SU-DHL-6 (cell line): ENCODE data around the gene TNNI3K.

Source experiments
- H2AFZ ChIP-seq: fragments of 200-600 bp; sonication (generic); 2 replicates; pipeline ENCODE4 v1.6.1; 2014; ENCODE audit warnings: low read depth, mild to moderate bottlenecking, moderate library complexity, mixed read lengths, antibody characterized with exemption, low read length; ENCODE audit not compliant: severe bottlenecking
- H3F3A ChIP-seq: fragments of 200-600 bp; shearing (Covaris generic); 2 replicates; pipeline ENCODE4 v1.6.0; 2016; ENCODE audit warnings: antibody characterized with exemption, mild to moderate bottlenecking; ENCODE audit not compliant: insufficient read depth
- H3K27ac ChIP-seq: fragments of 200-600 bp; sonication (generic); 2 replicates; pipeline ENCODE4 v1.5.1; 2016; ENCODE audit warnings: low read depth, mild to moderate bottlenecking, low read length, moderate library complexity, mixed read lengths
- H3K27me3 ChIP-seq: fragments of 200-600 bp; sonication (generic), shearing (Covaris generic); 2 replicates; pipeline ENCODE4 v1.6.0; 2014; ENCODE audit warnings: mild to moderate bottlenecking, low read length
- H3K36me3 ChIP-seq: fragments of 200-600 bp; sonication (generic); 2 replicates; pipeline ENCODE4 v1.6.1; 2014; ENCODE audit warnings: mild to moderate bottlenecking, low read length, mixed read lengths
- H3K4me2 ChIP-seq: fragments of 300-600, 200-600 bp; shearing (Covaris generic), sonication (generic); 2 replicates; pipeline ENCODE4 v1.6.0; 2014; ENCODE audit warnings: low read length, low read depth, mild to moderate bottlenecking; ENCODE audit not compliant: poor library complexity, severe bottlenecking
- H3K4me3 ChIP-seq: fragments of 200-600 bp; sonication (generic); 2 replicates; pipeline ENCODE4 v1.5.1; 2014; ENCODE audit warnings: antibody characterized with exemption, low read length, mild to moderate bottlenecking, mixed read lengths; ENCODE audit not compliant: insufficient read depth, poor library complexity, severe bottlenecking
- H3K79me2 ChIP-seq: fragments of 200-600 bp; sonication (generic); 2 replicates; pipeline ENCODE4 v1.6.1; 2014; ENCODE audit warnings: mild to moderate bottlenecking, low read length, moderate library complexity; ENCODE audit not compliant: insufficient read depth
- H3K9ac ChIP-seq: fragments of 200-600 bp; sonication (generic); 2 replicates; pipeline ENCODE4 v1.7.0; 2014; ENCODE audit warnings: mild to moderate bottlenecking, low read length
- H3K9me2 ChIP-seq: fragments of 200-600 bp; sonication (generic); replicated peaks from 2 replicates; pipeline ENCODE4 v1.6.1; 2014; ENCODE audit warnings: low read length; ENCODE audit not compliant: insufficient read depth
- H3K9me3 ChIP-seq: fragments of 200-600 bp; sonication (generic); 2 replicates; pipeline ENCODE4 v1.6.1; 2014; ENCODE audit warnings: low read length, mixed read lengths; ENCODE audit not compliant: insufficient read depth
- H4K20me1 ChIP-seq: fragments of 200-600 bp; sonication (generic); 2 replicates; pipeline ENCODE4 v1.6.1; 2014; ENCODE audit warnings: low read depth, mild to moderate bottlenecking, antibody characterized with exemption, low read length, moderate library complexity, mixed read lengths
- EZH2phosphoT487 ChIP-seq: fragments of 200-600 bp; sonication (generic), shearing (Covaris generic); conservative IDR thresholded peaks from 2 replicates; pipeline ENCODE4 v1.6.1; 2018; ENCODE audit warnings: mild to moderate bottlenecking, antibody characterized with exemption, low read length, moderate library complexity, mixed read lengths
- TF ChIP-seq, protein P1 (sequence below): fragments of 200-600 bp; sonication (generic); IDR thresholded peaks from one replicate; pipeline ENCODE4 v1.5.1; 2017; ENCODE audit warnings: antibody characterized with exemption, mild to moderate bottlenecking, low read length, moderate library complexity; ENCODE audit not compliant: insufficient read depth, poor library complexity, severe bottlenecking

The TNNI3K gene, protein sequence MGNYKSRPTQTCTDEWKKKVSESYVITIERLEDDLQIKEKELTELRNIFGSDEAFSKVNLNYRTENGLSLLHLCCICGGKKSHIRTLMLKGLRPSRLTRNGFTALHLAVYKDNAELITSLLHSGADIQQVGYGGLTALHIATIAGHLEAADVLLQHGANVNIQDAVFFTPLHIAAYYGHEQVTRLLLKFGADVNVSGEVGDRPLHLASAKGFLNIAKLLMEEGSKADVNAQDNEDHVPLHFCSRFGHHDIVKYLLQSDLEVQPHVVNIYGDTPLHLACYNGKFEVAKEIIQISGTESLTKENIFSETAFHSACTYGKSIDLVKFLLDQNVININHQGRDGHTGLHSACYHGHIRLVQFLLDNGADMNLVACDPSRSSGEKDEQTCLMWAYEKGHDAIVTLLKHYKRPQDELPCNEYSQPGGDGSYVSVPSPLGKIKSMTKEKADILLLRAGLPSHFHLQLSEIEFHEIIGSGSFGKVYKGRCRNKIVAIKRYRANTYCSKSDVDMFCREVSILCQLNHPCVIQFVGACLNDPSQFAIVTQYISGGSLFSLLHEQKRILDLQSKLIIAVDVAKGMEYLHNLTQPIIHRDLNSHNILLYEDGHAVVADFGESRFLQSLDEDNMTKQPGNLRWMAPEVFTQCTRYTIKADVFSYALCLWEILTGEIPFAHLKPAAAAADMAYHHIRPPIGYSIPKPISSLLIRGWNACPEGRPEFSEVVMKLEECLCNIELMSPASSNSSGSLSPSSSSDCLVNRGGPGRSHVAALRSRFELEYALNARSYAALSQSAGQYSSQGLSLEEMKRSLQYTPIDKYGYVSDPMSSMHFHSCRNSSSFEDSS

DNA sequence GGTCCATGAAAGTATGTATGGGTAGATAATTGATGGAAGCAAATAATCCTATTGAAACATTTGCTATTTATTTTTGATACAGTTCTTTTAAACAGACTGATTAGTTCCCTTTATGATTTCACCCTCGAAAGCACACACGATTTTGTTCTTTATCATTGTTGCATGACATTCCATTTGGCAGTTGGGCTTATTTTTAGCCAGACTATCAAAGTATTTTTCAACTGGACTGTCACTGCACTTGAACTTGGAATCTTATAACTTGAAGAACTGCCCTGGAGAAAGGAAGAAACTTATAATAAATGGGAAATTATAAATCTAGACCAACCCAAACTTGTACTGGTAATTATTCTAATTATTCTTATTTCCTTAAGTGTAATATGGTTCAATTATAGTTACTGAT, at the start of gene TNNI3K:
Gene TNNI3K, plus strand, starts transcription at position 235 of the 400 bp plus-strand sequence. Its CDS starts 65 bp downstream, at position 300.
- TF ChIP-seq, protein P1, sequence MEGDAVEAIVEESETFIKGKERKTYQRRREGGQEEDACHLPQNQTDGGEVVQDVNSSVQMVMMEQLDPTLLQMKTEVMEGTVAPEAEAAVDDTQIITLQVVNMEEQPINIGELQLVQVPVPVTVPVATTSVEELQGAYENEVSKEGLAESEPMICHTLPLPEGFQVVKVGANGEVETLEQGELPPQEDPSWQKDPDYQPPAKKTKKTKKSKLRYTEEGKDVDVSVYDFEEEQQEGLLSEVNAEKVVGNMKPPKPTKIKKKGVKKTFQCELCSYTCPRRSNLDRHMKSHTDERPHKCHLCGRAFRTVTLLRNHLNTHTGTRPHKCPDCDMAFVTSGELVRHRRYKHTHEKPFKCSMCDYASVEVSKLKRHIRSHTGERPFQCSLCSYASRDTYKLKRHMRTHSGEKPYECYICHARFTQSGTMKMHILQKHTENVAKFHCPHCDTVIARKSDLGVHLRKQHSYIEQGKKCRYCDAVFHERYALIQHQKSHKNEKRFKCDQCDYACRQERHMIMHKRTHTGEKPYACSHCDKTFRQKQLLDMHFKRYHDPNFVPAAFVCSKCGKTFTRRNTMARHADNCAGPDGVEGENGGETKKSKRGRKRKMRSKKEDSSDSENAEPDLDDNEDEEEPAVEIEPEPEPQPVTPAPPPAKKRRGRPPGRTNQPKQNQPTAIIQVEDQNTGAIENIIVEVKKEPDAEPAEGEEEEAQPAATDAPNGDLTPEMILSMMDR, result no peak
- TF ChIP-seq EZH2phosphoT487, result no peak
- Histone ChIP-seq H3K27ac (no peak within 1 kb of the TSS), H3K36me3 (no peaks in the 10 kb centered on the region), H3K27me3 (no peaks in the 10 kb centered on the region), H3K4me2 (no peak within 1 kb of the TSS), H2AFZ (no peak within 1 kb of the TSS), H3F3A (no peaks in the 10 kb centered on the region), H3K4me3 (no peak within 1 kb of the TSS), H3K9me3 (no peaks in the 10 kb centered on the region), H3K9ac (no peak within 1 kb of the TSS), H3K79me2 (no peaks in the 10 kb centered on the region), H4K20me1 (no peaks in the 10 kb centered on the region), H3K9me2 (no peaks in the 10 kb centered on the region)

DNA sequence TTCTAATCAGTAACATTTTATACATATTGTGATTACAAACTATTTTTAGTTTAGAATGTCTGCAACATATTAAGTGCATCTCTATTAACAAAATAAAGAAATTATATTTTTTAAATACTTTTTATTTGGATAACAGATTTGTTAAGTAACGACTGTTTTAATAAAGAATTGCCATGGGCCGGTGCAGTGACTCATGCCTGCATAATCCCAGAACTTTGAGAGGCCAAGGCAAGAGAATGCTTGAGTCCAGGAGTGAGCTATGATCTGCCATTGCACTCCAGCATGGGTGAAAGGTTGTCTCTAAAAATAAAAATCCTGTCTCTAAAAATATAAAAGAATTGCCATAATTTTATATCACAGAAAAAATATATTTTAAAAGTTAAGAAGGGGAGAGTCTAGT, 41.3 kb upstream of the TNNI3K start:
- Histone ChIP-seq H3K36me3 (no peaks in the 10 kb centered on the region), H3K27me3 (no peaks in the 10 kb centered on the region), H3K9me2 (no peaks in the 10 kb centered on the region), H3K9me3 (no peaks in the 10 kb centered on the region), H3K27ac (no peak overlapping the region), H3F3A (no peaks in the 10 kb centered on the region; the same call in 1 of the 2 replicates), H3K79me2 (no peaks in the 10 kb centered on the region), H3K9ac (no peak overlapping the region), H3K4me3 (no peak overlapping the region), H4K20me1 (no peaks in the 10 kb centered on the region), H3K4me2 (no peak overlapping the region), H2AFZ (no peak overlapping the region)
- TF ChIP-seq, protein P1, result no peak
- no peak for TF ChIP-seq EZH2phosphoT487

DNA sequence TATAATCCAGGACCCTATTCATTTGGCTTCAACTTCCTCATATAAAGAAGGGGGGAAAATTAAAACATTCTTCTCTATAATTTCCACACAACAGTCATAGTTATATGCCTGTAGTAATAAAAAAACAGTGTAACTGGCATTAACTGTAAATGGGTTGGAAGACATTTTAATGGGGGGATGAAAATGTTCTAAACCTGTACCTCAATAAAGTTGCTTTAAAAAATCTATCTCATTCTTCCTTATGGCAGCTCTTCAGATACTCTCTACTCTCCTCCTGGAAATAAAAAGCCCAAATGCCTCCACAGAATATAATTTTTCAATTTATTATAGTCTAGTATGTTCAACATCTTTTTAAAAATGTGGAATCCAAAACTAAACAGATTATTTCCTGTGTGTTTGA, 39.8 kb upstream of the TNNI3K start:
- Histone ChIP-seq H3K9ac (no peak overlapping the region), H3K36me3 (no peaks in the 10 kb centered on the region), H3K9me2 (no peaks in the 10 kb centered on the region), H3K4me2 (no peak overlapping the region), H3F3A (no peaks in the 10 kb centered on the region; the same call in 1 of the 2 replicates), H3K79me2 (no peaks in the 10 kb centered on the region), H2AFZ (no peak overlapping the region), H3K27me3 (no peaks in the 10 kb centered on the region), H3K27ac (no peak overlapping the region), H3K4me3 (no peak overlapping the region), H3K9me3 (no peaks in the 10 kb centered on the region), H4K20me1 (no peaks in the 10 kb centered on the region)
- TF ChIP-seq, protein P1, result no peak
- TF ChIP-seq EZH2phosphoT487, result no peak
